Gastrocnemius medialis (tissue), 4 donors: ENCODE data around the gene SND1. TPM values are rescaled to one million over a fixed set of nuclear protein-coding genes. Genes with fewer than 3 reads are reported as not detected.

ENCODE experiments used
- ATAC-seq, 2 donors: fragments of 150-250 bp; one replicate each; pipeline ENCODE4 v1.9.1; 2016
- DNase-seq, 2 donors: peaks; one replicate each; pipeline ENCODE4 v3.0.0-alpha.2; 2019
- H3K27ac ChIP-seq, 4 donors: fragments of 200-600 bp; sonication (generic); 1 replicate in 1 of 4; 2 replicates in 3 of 4; pipeline ENCODE4 v1.5.1; 2016 to 2018; ENCODE audit warnings: mild to moderate bottlenecking in 2 of 4, moderate library complexity in 1 of 4
- H3K27me3 ChIP-seq, 3 donors: fragments of 200-600 bp; sonication (generic) in 2 of 3; 1 replicate in 1 of 3; 2 replicates in 2 of 3; pipeline versions ENCODE4 v1.5.1 to v1.6.0; 2016 to 2019; ENCODE audit warnings: mild to moderate bottlenecking in 1 of 3, moderate library complexity in 1 of 3
- H3K36me3 ChIP-seq, 2 donors: fragments of 200-600 bp; sonication (generic) in 1 of 2; one replicate each; pipeline ENCODE4 v1.5.1; 2017 to 2018
- H3K4me1 ChIP-seq, 2 donors: fragments of 200-600 bp; sonication (generic) in 1 of 2; one replicate each; pipeline ENCODE4 v1.5.1; 2016 to 2017; ENCODE audit warnings: mild to moderate bottlenecking in 2 of 2
- H3K4me3 ChIP-seq, 4 donors: fragments of 200-600 bp; sonication (generic) in 3 of 4; 1 replicate in 1 of 4; 2 replicates in 3 of 4; pipeline ENCODE4 v1.5.1; 2016 to 2019; ENCODE audit warnings: mild to moderate bottlenecking in 2 of 4
- H3K9me3 ChIP-seq, 3 donors: fragments of 200-600 bp; sonication (generic) in 2 of 3; 1 replicate in 1 of 3; 2 replicates in 2 of 3; pipeline ENCODE4 v1.5.1; 2016 to 2019
- POLR2A ChIP-seq, 2 donors: fragments of 450-650 bp; IDR thresholded peaks; one replicate each; pipeline ENCODE4 v1.6.1; 2017; ENCODE audit warnings: antibody characterized with exemption in 2 of 2, mild to moderate bottlenecking in 2 of 2, moderate library complexity in 2 of 2
- in situ Hi-C, 4 donors: fragments of 200-750 bp; cut with MboI; loops; one replicate each; pipeline versions ENCODE4 v1.15.0 to v1.8.0; 2017; ENCODE audit warnings: low sequenced_read_pairs in 4 of 4
- intact Hi-C: fragments of 100-400 bp; cut with DNase I; formaldehyde crosslinking; loops from one replicate; pipeline ENCODE4 v1.15.1; 2023; ENCODE audit warnings: low total_unique reads
- total RNA-seq, 4 donors: library from RNA; depleted of rRNA; stranded (reverse); fragments of >200 nt; gene quantifications; one replicate each; pipeline versions ENCODE4 v1.1.0 to v1.2.3, GENCODE V29; 2016
- TF ChIP-seq, protein P1 (sequence below), 5 experiments: fragments of 450-650 bp in 3 of 5; fragments of 200-600 bp in 2 of 5; sonication (generic) in 2 of 5; IDR thresholded peaks in 4 of 5; conservative IDR thresholded peaks in 1 of 5; 1 replicate in 4 of 5; 2 replicates in 1 of 5; pipeline ENCODE4 v1.5.1; 2016 to 2019; ENCODE audit warnings: antibody characterized with exemption in 5 of 5, mild to moderate bottlenecking in 3 of 5, moderate library complexity in 3 of 5

SND1 gene
- total RNA-seq, 4 donors from 2014 or later = 30.4 to 73.0 (median 50.3) TPM

DNA sequence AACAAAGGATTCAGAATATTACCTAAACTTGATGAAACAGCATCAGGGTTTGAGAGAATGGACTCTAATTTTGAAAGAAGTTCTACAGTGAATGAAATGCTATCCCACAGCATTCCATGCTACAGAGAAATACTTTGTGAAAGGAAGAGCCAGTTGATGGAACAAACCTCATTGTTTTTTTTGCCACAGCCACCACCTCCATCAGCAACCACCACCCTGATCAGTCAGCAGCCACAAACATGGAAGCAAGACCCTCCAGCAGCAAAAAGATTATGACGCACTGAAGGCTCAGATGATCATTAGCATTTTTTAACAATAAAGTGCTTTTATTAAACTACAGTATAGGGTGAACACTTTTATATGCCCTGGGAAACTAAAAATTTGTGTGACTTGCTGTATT lies 280.5 kb downstream of the SND1 start:
- ATAC-seq = no peak
- Histone ChIP-seq H3K27ac (no peak overlapping the region), H3K4me1 (no peaks in the 10 kb centered on the region), H3K36me3 (peaks cover 0 to 14% of the 10 kb centered on the region in 2 donors), H3K4me3 (no peak overlapping the region), H3K9me3 (no peaks in the 10 kb centered on the region), H3K27me3 (no peaks in the 10 kb centered on the region)
- in situ Hi-C loops = no loop called here
- DNase-seq = no peak
- TF ChIP-seq POLR2A (IDR thresholded peaks at IDR 0.05) = no peak
- TF ChIP-seq, protein P1, sequence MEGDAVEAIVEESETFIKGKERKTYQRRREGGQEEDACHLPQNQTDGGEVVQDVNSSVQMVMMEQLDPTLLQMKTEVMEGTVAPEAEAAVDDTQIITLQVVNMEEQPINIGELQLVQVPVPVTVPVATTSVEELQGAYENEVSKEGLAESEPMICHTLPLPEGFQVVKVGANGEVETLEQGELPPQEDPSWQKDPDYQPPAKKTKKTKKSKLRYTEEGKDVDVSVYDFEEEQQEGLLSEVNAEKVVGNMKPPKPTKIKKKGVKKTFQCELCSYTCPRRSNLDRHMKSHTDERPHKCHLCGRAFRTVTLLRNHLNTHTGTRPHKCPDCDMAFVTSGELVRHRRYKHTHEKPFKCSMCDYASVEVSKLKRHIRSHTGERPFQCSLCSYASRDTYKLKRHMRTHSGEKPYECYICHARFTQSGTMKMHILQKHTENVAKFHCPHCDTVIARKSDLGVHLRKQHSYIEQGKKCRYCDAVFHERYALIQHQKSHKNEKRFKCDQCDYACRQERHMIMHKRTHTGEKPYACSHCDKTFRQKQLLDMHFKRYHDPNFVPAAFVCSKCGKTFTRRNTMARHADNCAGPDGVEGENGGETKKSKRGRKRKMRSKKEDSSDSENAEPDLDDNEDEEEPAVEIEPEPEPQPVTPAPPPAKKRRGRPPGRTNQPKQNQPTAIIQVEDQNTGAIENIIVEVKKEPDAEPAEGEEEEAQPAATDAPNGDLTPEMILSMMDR (IDR thresholded peaks at IDR 0.05 in 4 of 5, conservative IDR thresholded peaks at IDR 0.05 in 1 of 5) = no peak
- intact Hi-C loops = no loop called here

GRCh38 chr7:127933146-127933545 lies 281.2 kb downstream of the SND1 start:
- TF ChIP-seq, protein P1 (IDR thresholded peaks at IDR 0.05 in 4 of 5, conservative IDR thresholded peaks at IDR 0.05 in 1 of 5) = no peak
- no peak for TF ChIP-seq POLR2A (IDR thresholded peaks at IDR 0.05)
- ATAC-seq (no peak), DNase-seq (no peak)
- Histone ChIP-seq H3K27ac (no peak overlapping the region), H3K9me3 (no peaks in the 10 kb centered on the region), H3K4me1 (peaks cover 0 to under 1% of the 10 kb centered on the region in 2 donors), H3K4me3 (no peak overlapping the region), H3K27me3 (no peaks in the 10 kb centered on the region), H3K36me3 (peaks cover 0 to 14% of the 10 kb centered on the region in 2 donors)
- intact Hi-C loops (no loop called here), in situ Hi-C loops (no loop called here)

- no peak for TF ChIP-seq POLR2A (IDR thresholded peaks at IDR 0.05)
- TF ChIP-seq, protein P1 (IDR thresholded peaks at IDR 0.05 in 4 of 5, conservative IDR thresholded peaks at IDR 0.05 in 1 of 5) = no peak
- in situ Hi-C loops = no loop called here
- intact Hi-C loops = no loop called here
Measured at GRCh38 chr7:127934711-127935110, 282.7 kb downstream of the SND1 start.

DNA sequence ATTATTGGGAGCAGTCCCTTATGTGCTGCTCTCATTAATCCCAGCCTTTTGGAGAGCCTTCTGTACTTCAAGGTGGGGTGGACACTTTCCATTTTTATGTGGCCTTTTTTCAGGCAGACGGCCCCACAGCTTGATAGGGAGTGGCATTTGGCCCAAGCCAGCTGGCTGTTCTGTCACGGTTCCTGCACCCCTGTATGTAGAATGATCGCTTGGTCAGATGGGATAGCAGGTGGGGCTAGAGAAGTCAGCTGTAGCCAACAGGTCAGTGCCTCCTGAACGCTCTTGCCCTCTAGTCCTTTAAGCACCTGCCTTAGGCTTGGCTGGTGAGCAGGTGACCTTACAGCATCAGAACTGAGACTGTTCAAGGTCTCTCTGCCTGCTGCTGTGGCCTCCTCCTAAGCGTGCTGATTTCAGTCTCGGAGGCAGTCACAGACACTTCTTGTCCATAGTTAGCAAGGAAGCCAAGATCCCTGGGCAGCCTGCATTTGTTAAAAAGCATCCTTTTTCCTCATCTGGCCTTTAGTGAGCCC lies 283.9 kb downstream of the SND1 start:
- intact Hi-C loops = no loop called here
- Histone ChIP-seq H3K27ac (no peak overlapping the region), H3K36me3 (no peaks in the 10 kb centered on the region), H3K9me3 (no peaks in the 10 kb centered on the region), H3K27me3 (no peaks in the 10 kb centered on the region), H3K4me1 (peaks cover 0 to 8% of the 10 kb centered on the region in 2 donors), H3K4me3 (no peak overlapping the region)
- in situ Hi-C loops = no loop called here
- no peak for TF ChIP-seq POLR2A (IDR thresholded peaks at IDR 0.05)
- TF ChIP-seq, protein P1 (IDR thresholded peaks at IDR 0.05 in 4 of 5, conservative IDR thresholded peaks at IDR 0.05 in 1 of 5) = no peak
- no peak for DNase-seq
- ATAC-seq = no peak

More at GRCh38 chr7:127934711-127935110, 282.7 kb downstream of the SND1 start:
- no peaks in the 10 kb centered on the region for H3K9me3 ChIP-seq
- H3K27me3 ChIP-seq = no peaks in the 10 kb centered on the region
- H3K4me3 ChIP-seq = no peak overlapping the region
- H3K36me3 ChIP-seq = peaks cover 0 to 8% of the 10 kb centered on the region in 2 donors
- no peak overlapping the region for H3K27ac ChIP-seq
- peaks cover 0 to 8% of the 10 kb centered on the region in 2 donors for H3K4me1 ChIP-seq
- no peak for ATAC-seq
- DNase-seq = no peak
